Stimulated activated effector memory CD8-positive, alpha-beta T cell treated with anti-CD3 and anti-CD28 coated beads, Interleukin-12 subunit alpha, Interleukin-12 subunit beta, amount 100 ng/mL, for 72 hours (primary cell): Measurements from ENCODE around the gene SNX15.
A peak's percentile ranks its signal among the peaks of the same experiment; 100 is the strongest.
"Not testable (repeated sequence)": the region's sequence is repeated elsewhere in the genome, so short reads cannot be mapped to it uniquely, and the experiment has no call there.

ENCODE experiments used
- ATAC-seq: fragments of 150-1000 bp; cut with Tn5 transposase; 2 replicates; pipeline ENCODE4 v1.10.0; 2021
- DNase-seq, 2 donors: peaks; one replicate each; pipeline ENCODE4 v3.0.0; 2021 to 2022; ENCODE audit warnings: low spot score in 2 of 2
- H3K27ac Mint-ChIP-seq: one replicate; pipeline ENCODE4 v1.8.0; 2022; ENCODE audit warnings: mild to moderate bottlenecking, mixed read lengths
- H3K36me3 Mint-ChIP-seq: one replicate; pipeline ENCODE4 v1.8.0; 2022; ENCODE audit warnings: mild to moderate bottlenecking, mixed read lengths
- H3K4me1 Mint-ChIP-seq: one replicate; pipeline ENCODE4 v1.8.0; 2022; ENCODE audit warnings: mixed read lengths
- H3K4me3 Mint-ChIP-seq: one replicate; pipeline ENCODE4 v1.8.0; 2022; ENCODE audit warnings: mild to moderate bottlenecking, mixed read lengths
- H3K9me3 Mint-ChIP-seq: one replicate; pipeline ENCODE4 v1.8.0; 2022; ENCODE audit warnings: mixed read lengths

SNX15 gene

GRCh38 chr11:65008016-65008415, 19.2 kb upstream of the SNX15 start:
- no peaks in the 10 kb centered on the region for H3K36me3 Mint-ChIP-seq
- H3K4me1 Mint-ChIP-seq = peaks cover 4% of the 10 kb centered on the region
- H3K4me3 Mint-ChIP-seq = no peak overlapping the region
- no peak overlapping the region for H3K27ac Mint-ChIP-seq
- ATAC-seq (no peak), DNase-seq (no peak)
- H3K9me3 Mint-ChIP-seq = no peaks in the 10 kb centered on the region

- no peak for ATAC-seq
- Mint-ChIP-seq H3K4me1 (peaks cover 10% of the 10 kb centered on the region), H3K9me3 (no peaks in the 10 kb centered on the region), H3K27ac (no peak overlapping the region), H3K36me3 (peaks cover 5% of the 10 kb centered on the region), H3K4me3 (no peak overlapping the region)
- DNase-seq = no peak
These were observed 18.4 kb upstream of the SNX15 start for GRCh38 chr11:65008873-65009272.

- peak overlapping the region; percentile 82 for H3K4me3 Mint-ChIP-seq
- H3K4me1 Mint-ChIP-seq = peaks cover 32% of the 10 kb centered on the region
- peak; percentile 84 to 95 for DNase-seq
- peak; percentile 92 for ATAC-seq
- peaks cover 11% of the 10 kb centered on the region for H3K36me3 Mint-ChIP-seq
- H3K9me3 Mint-ChIP-seq = no peaks in the 10 kb centered on the region
- peak overlapping the region; percentile 96 for H3K27ac Mint-ChIP-seq
These were observed 13.9 kb upstream of the SNX15 start for GRCh38 chr11:65013130-65013887.

GRCh38 chr11:65013888-65014725, 13.1 kb upstream of the SNX15 start, which contains the start of gene ARL2:
ARL2 (plus strand) TSS chr11:65014160; CDS start chr11:65014208, 48 bp downstream.
- peaks cover 32% of the 10 kb centered on the region for H3K4me1 Mint-ChIP-seq
- no peaks in the 10 kb centered on the region for H3K9me3 Mint-ChIP-seq
- H3K36me3 Mint-ChIP-seq = peaks cover 15% of the 10 kb centered on the region
- peak within 1 kb of the TSS; percentile 96 for H3K27ac Mint-ChIP-seq
- ATAC-seq (peak; percentile 85), DNase-seq (peak; percentile 86 to 95)
- H3K4me3 Mint-ChIP-seq = peak within 1 kb of the TSS; percentile 82

- peaks cover 22% of the 10 kb centered on the region for H3K36me3 Mint-ChIP-seq
- no peaks in the 10 kb centered on the region for H3K9me3 Mint-ChIP-seq
- peak overlapping the region; percentile 96 for H3K27ac Mint-ChIP-seq
- H3K4me3 Mint-ChIP-seq = peak overlapping the region; percentile 82
- DNase-seq = no peak
- no peak for ATAC-seq
- peaks cover 32% of the 10 kb centered on the region for H3K4me1 Mint-ChIP-seq
These were observed 12.5 kb upstream of the SNX15 start for GRCh38 chr11:65014726-65015227.

GRCh38 chr11:65016705-65017104, 10.5 kb upstream of the SNX15 start:
- no peaks in the 10 kb centered on the region for H3K9me3 Mint-ChIP-seq
- no peak for ATAC-seq
- peak overlapping the region; percentile 84 for H3K27ac Mint-ChIP-seq
- H3K4me1 Mint-ChIP-seq = peaks cover 32% of the 10 kb centered on the region
- no peak overlapping the region for H3K4me3 Mint-ChIP-seq
- H3K36me3 Mint-ChIP-seq = peaks cover 31% of the 10 kb centered on the region
- DNase-seq = no peak

GRCh38 chr11:65017937-65018336, 9.3 kb upstream of the SNX15 start:
- no peak for DNase-seq
- no peak overlapping the region for H3K4me3 Mint-ChIP-seq
- H3K9me3 Mint-ChIP-seq = no peaks in the 10 kb centered on the region
- peaks cover 31% of the 10 kb centered on the region for H3K36me3 Mint-ChIP-seq
- no peak overlapping the region for H3K27ac Mint-ChIP-seq
- no peak for ATAC-seq
- peaks cover 29% of the 10 kb centered on the region for H3K4me1 Mint-ChIP-seq

GRCh38 chr11:65019824-65020223, 7.4 kb upstream of the SNX15 start:
- Mint-ChIP-seq H3K9me3 (no peaks in the 10 kb centered on the region), H3K27ac (peak overlapping the region; percentile 23), H3K36me3 (peaks cover 26% of the 10 kb centered on the region), H3K4me3 (no peak overlapping the region), H3K4me1 (peaks cover 22% of the 10 kb centered on the region)
- ATAC-seq (no peak), DNase-seq (no peak)

GRCh38 chr11:65021003-65021402, 6.2 kb upstream of the SNX15 start:
- no peaks in the 10 kb centered on the region for H3K9me3 Mint-ChIP-seq
- ATAC-seq (no peak), DNase-seq (no peak)
- H3K4me1 Mint-ChIP-seq = peaks cover 14% of the 10 kb centered on the region
- peaks cover 26% of the 10 kb centered on the region for H3K36me3 Mint-ChIP-seq
- H3K4me3 Mint-ChIP-seq = no peak overlapping the region
- H3K27ac Mint-ChIP-seq = no peak overlapping the region

GRCh38 chr11:65021509-65021908, 5.7 kb upstream of the SNX15 start:
- H3K4me3 Mint-ChIP-seq = no peak overlapping the region
- H3K4me1 Mint-ChIP-seq = peaks cover 9% of the 10 kb centered on the region
- no peak for DNase-seq
- no peaks in the 10 kb centered on the region for H3K9me3 Mint-ChIP-seq
- no peak for ATAC-seq
- H3K36me3 Mint-ChIP-seq = peaks cover 26% of the 10 kb centered on the region
- H3K27ac Mint-ChIP-seq = no peak overlapping the region

- H3K9me3 Mint-ChIP-seq, DNase-seq, ATAC-seq, H3K4me3 Mint-ChIP-seq: not testable (repeated sequence)
- peaks cover 20% of the 10 kb centered on the region for H3K36me3 Mint-ChIP-seq
- H3K27ac Mint-ChIP-seq = peak overlapping the region; percentile 52
- peaks cover 15% of the 10 kb centered on the region for H3K4me1 Mint-ChIP-seq
These were observed 3.7 kb upstream of the SNX15 start for GRCh38 chr11:65023502-65023901.

- Mint-ChIP-seq H3K4me1 (peaks cover 15% of the 10 kb centered on the region), H3K36me3 (no peaks in the 10 kb centered on the region), H3K27ac (peak overlapping the region; percentile 88), H3K4me3 (peak overlapping the region; percentile 72), H3K9me3 (no peaks in the 10 kb centered on the region)
- ATAC-seq (no peak), DNase-seq (no peak)
These were observed 429 bp upstream of the SNX15 start for GRCh38 chr11:65026810-65027209.

- Mint-ChIP-seq H3K36me3 (peaks cover 29% of the 10 kb centered on the region), H3K4me3 (no peak overlapping the region), H3K9me3 (no peaks in the 10 kb centered on the region), H3K4me1 (peaks cover 9% of the 10 kb centered on the region), H3K27ac (no peak overlapping the region)
- DNase-seq = no peak
- no peak for ATAC-seq
These were observed 5.0 kb downstream of the SNX15 start for GRCh38 chr11:65032216-65032615.

GRCh38 chr11:65034423-65034822, 7.2 kb downstream of the SNX15 start:
- peaks cover 31% of the 10 kb centered on the region for H3K36me3 Mint-ChIP-seq
- no peaks in the 10 kb centered on the region for H3K4me1 Mint-ChIP-seq
- H3K9me3 Mint-ChIP-seq = no peaks in the 10 kb centered on the region
- DNase-seq = no peak
- H3K27ac Mint-ChIP-seq = no peak overlapping the region
- no peak for ATAC-seq
- no peak overlapping the region for H3K4me3 Mint-ChIP-seq

- Mint-ChIP-seq H3K4me1 (no peaks in the 10 kb centered on the region), H3K27ac (no peak overlapping the region), H3K4me3 (no peak overlapping the region), H3K9me3 (no peaks in the 10 kb centered on the region), H3K36me3 (peaks cover 31% of the 10 kb centered on the region)
- DNase-seq (no peak), ATAC-seq (no peak)
These were observed 8.3 kb downstream of the SNX15 start for GRCh38 chr11:65035579-65035978.
